GM18907 (cell line): ENCODE measurements around the gene FAM72D.
"Not testable (repeated sequence)": the region's sequence is repeated elsewhere in the genome, so short reads cannot be mapped to it uniquely, and the experiment has no call there.

Experiments used
- ATAC-seq: cut with Tn5 transposase; IDR thresholded peaks from one replicate; pipeline ENCODE4 v1.9.1; 2021; ENCODE audit warnings: mild to moderate bottlenecking, moderate library complexity; ENCODE audit not compliant: unreplicated experiment

The FAM72D gene

GRCh38 chr1:145082483-145083255 lies 13.1 kb upstream of the FAM72D start:
- not testable (repeated sequence) for ATAC-seq

DNA sequence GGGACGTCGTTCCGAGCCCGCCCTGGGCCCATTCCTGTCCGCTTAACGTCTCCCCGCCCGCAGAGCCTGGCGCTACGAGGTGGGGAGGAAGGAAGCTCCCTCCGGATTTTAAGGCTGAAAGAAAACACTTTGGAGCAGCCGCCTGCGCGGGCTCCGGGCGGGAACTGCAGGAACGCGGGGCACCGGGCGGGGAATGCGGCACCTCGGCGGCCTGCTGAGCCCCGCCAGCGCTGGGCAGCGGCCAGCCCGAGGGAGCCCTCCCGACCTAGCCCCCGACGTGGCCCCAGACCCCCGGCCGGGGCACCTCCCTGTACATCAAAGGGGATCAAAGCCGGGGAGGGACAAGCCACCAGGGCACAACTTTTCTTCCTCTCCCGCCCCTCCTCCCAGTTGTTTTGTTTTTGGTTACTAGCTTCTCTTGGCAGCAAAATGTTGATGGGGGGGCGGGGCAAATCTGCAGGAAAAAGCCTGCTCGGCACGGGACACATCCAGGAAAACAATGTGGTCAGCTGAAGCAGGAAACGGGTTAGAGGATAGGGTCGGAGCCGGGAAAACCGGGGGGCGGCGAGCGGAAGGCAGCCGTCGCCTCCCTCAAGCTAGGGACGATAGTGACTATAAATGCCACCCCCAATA lies 2.1 kb upstream of the FAM72D start:
- ATAC-seq: not testable (repeated sequence)

- ATAC-seq: peak; percentile 19
These were observed 1.0 kb upstream of the FAM72D start for GRCh38 chr1:145094655-145095211.

DNA sequence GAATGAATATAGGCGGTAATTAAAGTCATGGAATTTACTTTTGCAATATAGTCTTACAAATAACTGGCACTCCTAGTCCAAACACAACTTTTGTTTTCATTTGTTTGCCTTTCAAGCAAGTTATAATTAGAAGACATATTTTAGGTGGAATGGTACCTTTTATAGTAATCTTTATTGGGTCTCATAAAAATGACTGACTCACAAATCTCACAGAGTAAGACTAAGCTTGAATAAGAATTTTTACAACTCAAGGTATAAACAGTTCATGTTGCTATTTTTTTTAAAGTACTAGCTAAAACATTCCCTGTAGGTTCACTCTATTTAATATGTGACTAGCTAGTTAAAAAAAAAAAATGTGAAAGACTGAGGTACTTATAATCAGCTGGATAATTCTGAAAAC lies 6.0 kb downstream of the FAM72D start:
- not testable (repeated sequence) for ATAC-seq

DNA sequence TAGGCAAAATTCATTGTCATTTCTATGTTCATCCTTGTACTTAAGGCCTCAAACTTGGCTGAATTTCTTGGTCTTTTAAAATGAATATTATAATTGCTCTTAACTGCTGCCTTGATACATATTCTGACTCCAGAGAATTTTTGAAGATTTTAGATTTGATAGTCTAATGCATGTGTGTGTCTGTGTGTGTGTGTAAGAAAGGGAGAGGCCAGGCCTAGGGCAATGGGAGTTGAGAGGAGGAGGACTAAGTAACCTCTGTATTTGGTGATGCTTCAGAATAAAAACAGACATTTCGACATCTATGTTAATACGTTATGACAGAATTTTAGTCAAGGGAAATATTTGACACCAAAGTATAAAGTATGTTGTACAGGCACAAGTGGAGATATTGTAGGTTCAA lies 7.5 kb downstream of the FAM72D start:
- ATAC-seq: not testable (repeated sequence)

GRCh38 chr1:145111674-145112073 lies 15.9 kb downstream of the FAM72D start:
- ATAC-seq: not testable (repeated sequence)

GRCh38 chr1:145112703-145113102 lies 16.9 kb downstream of the FAM72D start:
- ATAC-seq: not testable (repeated sequence)

- not testable (repeated sequence) for ATAC-seq
These were observed 18.8 kb downstream of the FAM72D start for GRCh38 chr1:145114560-145115057.

GRCh38 chr1:145115587-145116493 lies 20.1 kb downstream of the FAM72D start:
- ATAC-seq: not testable (repeated sequence)

DNA sequence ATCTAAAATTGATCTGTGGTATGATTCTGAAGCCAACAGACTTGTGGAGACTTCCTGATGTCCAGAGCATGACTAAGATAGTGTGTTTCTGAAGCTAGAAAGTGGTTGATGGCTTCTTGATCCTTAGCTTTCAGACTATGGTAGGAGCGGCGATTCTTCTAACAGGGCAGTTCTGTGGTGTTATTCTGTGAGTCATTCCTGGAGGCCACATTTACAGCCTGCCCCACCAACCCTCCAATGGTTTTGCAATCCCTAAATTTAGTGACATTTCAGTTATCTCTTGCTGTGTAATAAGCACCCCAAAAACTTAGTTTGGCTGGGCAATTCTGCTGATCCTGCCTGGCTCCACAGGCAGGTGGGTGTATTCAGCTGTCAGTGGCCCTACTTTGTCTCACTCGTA lies 24.1 kb downstream of the FAM72D start:
- not testable (repeated sequence) for ATAC-seq

GRCh38 chr1:145122344-145123061 lies 26.7 kb downstream of the FAM72D start:
- not testable (repeated sequence) for ATAC-seq

DNA sequence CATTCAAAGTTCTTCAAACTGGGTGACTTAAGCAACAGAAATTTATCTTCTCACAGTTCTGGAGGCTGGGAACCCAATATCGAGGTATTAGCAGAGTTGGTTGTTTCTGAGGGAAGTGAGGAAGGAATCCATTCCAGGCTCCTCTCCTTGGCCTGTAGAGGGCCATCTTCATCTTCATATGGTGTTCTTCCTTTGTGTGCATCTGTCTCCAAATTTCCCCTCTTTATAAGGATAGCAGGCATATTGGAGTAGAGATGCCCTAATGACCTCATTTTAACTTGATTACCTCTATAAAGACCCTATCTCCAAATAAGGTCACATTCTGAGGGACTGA lies 27.3 kb downstream of the FAM72D start:
- ATAC-seq: not testable (repeated sequence)

- ATAC-seq: not testable (repeated sequence)
These were observed 28.3 kb downstream of the FAM72D start for GRCh38 chr1:145123992-145124641.

DNA sequence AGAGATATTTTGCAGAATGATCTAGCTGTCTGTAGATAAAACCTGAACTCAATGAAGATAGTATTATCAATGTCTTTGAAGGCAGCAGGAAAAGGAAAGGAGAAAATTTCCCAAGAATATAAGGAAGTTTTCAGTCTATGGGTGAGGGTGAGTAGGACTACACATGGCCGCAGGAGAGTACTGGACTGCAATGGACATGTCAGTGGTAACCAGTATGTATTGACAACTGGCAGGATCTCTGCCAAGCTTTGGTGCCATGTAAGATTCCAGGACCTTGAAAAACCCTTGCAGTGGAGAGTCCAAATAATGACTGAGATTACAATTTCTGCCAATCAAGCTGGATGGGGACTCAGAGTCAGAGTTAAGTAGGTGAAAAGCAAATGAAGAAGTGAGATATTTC lies 29.3 kb downstream of the FAM72D start:
- not testable (repeated sequence) for ATAC-seq

DNA sequence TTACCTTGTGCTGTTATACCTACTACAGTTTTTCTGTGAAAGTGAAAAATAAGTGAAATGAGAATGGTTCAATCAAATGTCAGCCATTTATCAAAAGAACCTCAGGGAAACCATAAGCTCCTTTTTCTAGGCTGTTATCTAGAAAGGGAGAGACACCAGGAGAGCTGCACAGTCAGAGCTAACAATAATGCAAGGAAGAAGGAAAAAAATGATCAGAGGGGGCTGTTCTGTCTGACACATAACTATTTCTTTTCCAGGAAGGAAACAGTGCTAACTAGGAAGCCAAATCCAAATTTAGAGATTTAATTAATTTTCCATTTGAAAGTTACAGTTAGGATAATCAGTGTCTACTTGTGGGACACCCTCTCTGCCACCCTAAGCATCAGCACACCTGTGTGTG lies 31.4 kb downstream of the FAM72D start:
- ATAC-seq: not testable (repeated sequence)

GRCh38 chr1:145128697-145129469 lies 33.1 kb downstream of the FAM72D start:
- ATAC-seq: not testable (repeated sequence)

- ATAC-seq: not testable (repeated sequence)
These were observed 38.7 kb downstream of the FAM72D start for GRCh38 chr1:145134476-145134875.

- not testable (repeated sequence) for ATAC-seq
These were observed 44.8 kb downstream of the FAM72D start for GRCh38 chr1:145140549-145140948.
